Astrocyte of the spinal cord (primary cell): ENCODE data around the gene SLC9A8.

Experiments
- DNase-seq: peaks from one replicate; pipeline ENCODE4 v3.0.0; 2011; ENCODE audit warnings: low read depth, low spot score
- H3K4me3 ChIP-seq: 2 replicates; pipeline ENCODE4 v1.5.1; 2011; ENCODE audit warnings: low read depth, mild to moderate bottlenecking, low read length, moderate library complexity
- in situ Hi-C: cut with HindIII; loops from 2 replicates; pipeline ENCODE4 v1.10.0; 2017; ENCODE audit warnings: low sequenced_read_pairs
- TF ChIP-seq, protein P1 (sequence below): IDR thresholded peaks from 2 replicates; pipeline ENCODE4 v1.5.1; 2012; ENCODE audit warnings: low read depth, mild to moderate bottlenecking, low read length, inconsistent platforms

The SLC9A8 gene

DNA sequence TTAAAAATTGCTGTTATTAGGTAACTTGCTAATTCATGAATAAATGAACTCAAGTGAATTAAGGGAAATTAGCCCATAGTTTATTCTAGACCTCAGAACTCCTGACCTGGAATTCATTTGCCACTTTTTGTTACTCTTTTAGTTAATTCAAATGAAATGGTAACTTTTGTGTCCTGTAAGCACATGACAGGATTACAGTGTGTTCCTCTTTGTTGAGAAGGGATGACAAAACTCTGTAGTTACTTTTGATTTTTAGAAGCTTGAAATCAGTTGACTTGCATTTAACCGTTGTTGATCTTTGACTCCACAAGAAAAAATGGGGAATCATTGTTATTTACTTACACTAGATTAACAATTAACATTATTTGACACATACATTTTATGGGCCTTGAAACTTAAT lies 6.2 kb downstream of the SLC9A8 start:
- H3K4me3 ChIP-seq: no peak overlapping the region
- no peak for DNase-seq
- in situ Hi-C loops: no loop called here
- TF ChIP-seq, protein P1, sequence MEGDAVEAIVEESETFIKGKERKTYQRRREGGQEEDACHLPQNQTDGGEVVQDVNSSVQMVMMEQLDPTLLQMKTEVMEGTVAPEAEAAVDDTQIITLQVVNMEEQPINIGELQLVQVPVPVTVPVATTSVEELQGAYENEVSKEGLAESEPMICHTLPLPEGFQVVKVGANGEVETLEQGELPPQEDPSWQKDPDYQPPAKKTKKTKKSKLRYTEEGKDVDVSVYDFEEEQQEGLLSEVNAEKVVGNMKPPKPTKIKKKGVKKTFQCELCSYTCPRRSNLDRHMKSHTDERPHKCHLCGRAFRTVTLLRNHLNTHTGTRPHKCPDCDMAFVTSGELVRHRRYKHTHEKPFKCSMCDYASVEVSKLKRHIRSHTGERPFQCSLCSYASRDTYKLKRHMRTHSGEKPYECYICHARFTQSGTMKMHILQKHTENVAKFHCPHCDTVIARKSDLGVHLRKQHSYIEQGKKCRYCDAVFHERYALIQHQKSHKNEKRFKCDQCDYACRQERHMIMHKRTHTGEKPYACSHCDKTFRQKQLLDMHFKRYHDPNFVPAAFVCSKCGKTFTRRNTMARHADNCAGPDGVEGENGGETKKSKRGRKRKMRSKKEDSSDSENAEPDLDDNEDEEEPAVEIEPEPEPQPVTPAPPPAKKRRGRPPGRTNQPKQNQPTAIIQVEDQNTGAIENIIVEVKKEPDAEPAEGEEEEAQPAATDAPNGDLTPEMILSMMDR: no peak

DNA sequence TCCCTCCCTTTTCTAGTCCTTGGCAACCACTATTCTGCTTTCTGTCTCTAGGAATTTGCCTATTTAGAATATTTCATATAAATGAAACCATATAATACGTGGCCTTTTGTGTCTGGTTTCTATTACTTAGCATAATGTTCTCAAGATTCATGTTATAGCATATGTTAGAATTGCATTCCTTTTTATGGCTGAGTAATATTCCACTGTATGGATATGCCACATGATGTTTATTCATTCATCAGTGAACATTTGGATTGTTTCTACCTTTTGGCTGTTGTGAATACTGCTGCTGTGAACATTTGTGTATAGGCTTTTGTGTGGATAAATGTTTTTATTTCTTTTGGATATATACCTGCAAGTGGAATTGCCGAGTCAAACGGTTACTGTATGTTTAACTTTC lies 7.1 kb downstream of the SLC9A8 start:
- TF ChIP-seq, protein P1: no peak
- DNase-seq: no peak
- in situ Hi-C loops: no loop called here
- no peak overlapping the region for H3K4me3 ChIP-seq

DNA sequence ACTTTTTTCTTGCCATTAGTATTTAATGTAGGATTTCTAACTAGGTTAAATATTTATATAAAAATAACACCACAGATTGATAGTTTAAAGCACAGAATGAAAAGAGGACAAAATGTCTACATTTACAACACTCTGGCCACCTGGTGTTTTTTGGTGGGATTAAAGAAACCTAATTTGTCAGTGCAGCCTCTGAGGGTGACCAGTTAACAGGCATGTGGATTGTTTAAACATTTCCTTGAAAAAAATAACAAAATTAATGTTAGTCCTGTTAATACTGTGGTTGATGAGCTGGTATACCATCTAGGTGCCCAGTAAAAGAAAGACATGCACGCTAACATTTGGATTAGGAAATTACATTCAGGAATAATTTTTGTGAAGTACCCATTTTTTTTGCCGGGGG lies 8.8 kb downstream of the SLC9A8 start:
- TF ChIP-seq, protein P1: no peak
- no peak for DNase-seq
- no peak overlapping the region for H3K4me3 ChIP-seq
- in situ Hi-C loops: no loop called here

DNA sequence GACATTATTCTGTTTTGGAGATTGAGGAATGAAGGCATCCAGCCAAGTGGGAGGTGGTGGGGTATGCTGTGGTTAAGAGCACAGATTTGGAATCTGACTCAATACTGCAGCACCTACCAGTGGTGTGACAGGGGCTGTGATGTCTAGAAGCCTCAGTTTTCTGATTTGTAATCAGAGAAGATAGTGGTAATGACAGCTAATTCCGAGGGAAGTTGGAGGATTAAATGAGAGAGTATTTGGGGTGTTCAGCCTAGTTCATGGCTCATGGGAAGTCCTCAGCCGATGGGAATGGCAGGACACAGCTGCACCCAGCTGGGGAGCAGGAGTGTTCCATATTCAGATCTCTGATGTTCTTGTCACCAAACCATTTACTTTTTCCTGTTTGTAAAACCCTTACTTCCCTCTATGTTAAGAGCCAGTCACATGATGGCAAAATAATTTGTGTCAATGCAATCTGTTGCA lies 9.3 kb downstream of the SLC9A8 start:
- H3K4me3 ChIP-seq: no peak overlapping the region
- TF ChIP-seq, protein P1: peak; percentile 41
- in situ Hi-C loops: no loop called here
- peak; percentile 52 for DNase-seq

GRCh38 chr20:49823152-49823847 lies 10.7 kb downstream of the SLC9A8 start:
- no peak overlapping the region for H3K4me3 ChIP-seq
- in situ Hi-C loops: no loop called here
- TF ChIP-seq, protein P1: no peak
- DNase-seq: no peak

DNA sequence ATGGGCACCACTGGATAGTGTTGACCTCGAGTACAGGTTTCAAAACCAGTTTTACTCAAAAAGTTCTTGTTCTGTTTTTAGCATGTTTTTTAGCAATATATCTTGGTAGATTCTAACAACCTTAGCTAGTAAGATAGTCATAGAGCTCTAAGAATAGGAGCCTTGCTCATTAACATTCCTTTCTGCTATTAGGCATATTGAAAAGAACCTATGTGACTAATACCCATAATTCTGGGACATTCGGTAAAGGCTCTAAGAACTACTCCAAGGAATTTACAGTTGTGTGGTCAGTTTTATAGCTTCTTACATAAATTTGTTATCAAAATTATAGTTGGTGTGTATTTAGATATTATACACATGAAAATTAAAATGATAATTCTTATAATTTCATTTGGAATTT lies 11.6 kb downstream of the SLC9A8 start:
- in situ Hi-C loops: no loop called here
- TF ChIP-seq, protein P1: no peak
- H3K4me3 ChIP-seq: no peak overlapping the region
- no peak for DNase-seq
